HFFc6 (cell line): ENCODE measurements around the gene COG1. TPM values are rescaled to one million over a fixed set of nuclear protein-coding genes. Genes with fewer than 3 reads are reported as not detected.

Source experiments
- DNase-seq: peaks from one replicate; pipeline ENCODE4 v3.0.0-alpha.2; 2018
- H3K27ac Mint-ChIP-seq: 2 replicates; pipeline ENCODE4 v1.8.0; 2020; ENCODE audit warnings: mild to moderate bottlenecking, mixed read lengths
- H3K27me3 Mint-ChIP-seq: 2 replicates; pipeline ENCODE4 v1.8.0; 2021; ENCODE audit warnings: mild to moderate bottlenecking, moderate library complexity, mixed read lengths; ENCODE audit not compliant: insufficient read depth
- H3K36me3 Mint-ChIP-seq: 2 replicates; pipeline ENCODE4 v1.8.0; 2021; ENCODE audit warnings: low read depth, mixed read lengths
- H3K4me1 Mint-ChIP-seq: 2 replicates; pipeline ENCODE4 v1.8.0; 2020; ENCODE audit warnings: low read depth, mixed read lengths
- H3K4me3 Mint-ChIP-seq: 2 replicates; pipeline ENCODE4 v1.8.0; 2020; ENCODE audit warnings: mild to moderate bottlenecking, moderate library complexity, mixed read lengths
- H3K9me3 Mint-ChIP-seq: 2 replicates; pipeline ENCODE4 v1.8.0; 2020; ENCODE audit warnings: mild to moderate bottlenecking, mixed read lengths
- total RNA-seq, 6 experiments: library from RNA; stranded (reverse); fragmentation: NEBNext Ultra II Directional; extraction: Animal tissue kit (Norgen Biotek cat#: 25700); gene quantifications; 2 replicates in 1 of 6; 3 replicates in 5 of 6; pipeline ENCODE4 v1.2.3, GENCODE V29; 2021
- TF ChIP-seq, protein P1 (sequence below): fragments of 200-600 bp; sonication (generic); IDR thresholded peaks from 2 replicates; pipeline ENCODE4 v1.5.0; 2021; ENCODE audit warnings: antibody characterized with exemption, mild to moderate bottlenecking

COG1 gene
- total RNA-seq, 6 experiments from 2014 or later: 47.3 to 59.0 (median 55.8) TPM

DNA sequence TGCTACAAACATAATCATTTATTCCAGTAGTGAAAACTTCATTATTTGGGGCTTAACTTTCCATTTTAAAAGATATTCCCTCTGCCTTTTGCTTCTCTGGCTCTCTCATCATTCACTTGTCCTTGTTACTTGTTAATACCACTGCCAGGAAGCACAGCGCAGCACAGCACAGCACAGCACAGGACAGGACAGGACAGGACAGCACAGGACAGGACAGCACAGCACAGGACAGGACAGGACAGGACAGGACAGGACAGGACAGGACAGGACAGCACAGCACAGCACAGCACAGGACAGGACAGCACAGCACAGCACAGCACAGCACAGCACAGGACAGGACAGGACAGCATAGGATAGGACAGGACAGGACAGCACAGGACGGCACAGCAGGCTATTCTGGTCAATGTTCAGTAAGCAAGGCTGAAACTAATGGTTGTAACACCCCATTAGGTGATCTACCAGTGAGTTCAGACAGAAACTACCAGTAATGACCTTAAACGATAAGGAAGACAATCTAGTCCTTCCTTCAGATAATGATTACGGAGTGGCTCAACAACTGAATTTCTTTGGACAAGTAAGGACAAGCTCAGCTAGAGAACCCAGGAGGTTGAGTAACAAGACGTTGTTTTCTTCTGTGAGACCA lies 31.9 kb downstream of the COG1 start:
- Mint-ChIP-seq H3K27me3 (no peaks in the 10 kb centered on the region), H3K9me3 (no peaks in the 10 kb centered on the region), H3K4me3 (no peak overlapping the region), H3K36me3 (no peaks in the 10 kb centered on the region), H3K27ac (peak overlapping the region; percentile 13; the same call in 1 of the 2 replicates), H3K4me1 (peaks cover 46% of the 10 kb centered on the region)
- no peak for DNase-seq
- TF ChIP-seq, protein P1, sequence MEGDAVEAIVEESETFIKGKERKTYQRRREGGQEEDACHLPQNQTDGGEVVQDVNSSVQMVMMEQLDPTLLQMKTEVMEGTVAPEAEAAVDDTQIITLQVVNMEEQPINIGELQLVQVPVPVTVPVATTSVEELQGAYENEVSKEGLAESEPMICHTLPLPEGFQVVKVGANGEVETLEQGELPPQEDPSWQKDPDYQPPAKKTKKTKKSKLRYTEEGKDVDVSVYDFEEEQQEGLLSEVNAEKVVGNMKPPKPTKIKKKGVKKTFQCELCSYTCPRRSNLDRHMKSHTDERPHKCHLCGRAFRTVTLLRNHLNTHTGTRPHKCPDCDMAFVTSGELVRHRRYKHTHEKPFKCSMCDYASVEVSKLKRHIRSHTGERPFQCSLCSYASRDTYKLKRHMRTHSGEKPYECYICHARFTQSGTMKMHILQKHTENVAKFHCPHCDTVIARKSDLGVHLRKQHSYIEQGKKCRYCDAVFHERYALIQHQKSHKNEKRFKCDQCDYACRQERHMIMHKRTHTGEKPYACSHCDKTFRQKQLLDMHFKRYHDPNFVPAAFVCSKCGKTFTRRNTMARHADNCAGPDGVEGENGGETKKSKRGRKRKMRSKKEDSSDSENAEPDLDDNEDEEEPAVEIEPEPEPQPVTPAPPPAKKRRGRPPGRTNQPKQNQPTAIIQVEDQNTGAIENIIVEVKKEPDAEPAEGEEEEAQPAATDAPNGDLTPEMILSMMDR: no peak

DNA sequence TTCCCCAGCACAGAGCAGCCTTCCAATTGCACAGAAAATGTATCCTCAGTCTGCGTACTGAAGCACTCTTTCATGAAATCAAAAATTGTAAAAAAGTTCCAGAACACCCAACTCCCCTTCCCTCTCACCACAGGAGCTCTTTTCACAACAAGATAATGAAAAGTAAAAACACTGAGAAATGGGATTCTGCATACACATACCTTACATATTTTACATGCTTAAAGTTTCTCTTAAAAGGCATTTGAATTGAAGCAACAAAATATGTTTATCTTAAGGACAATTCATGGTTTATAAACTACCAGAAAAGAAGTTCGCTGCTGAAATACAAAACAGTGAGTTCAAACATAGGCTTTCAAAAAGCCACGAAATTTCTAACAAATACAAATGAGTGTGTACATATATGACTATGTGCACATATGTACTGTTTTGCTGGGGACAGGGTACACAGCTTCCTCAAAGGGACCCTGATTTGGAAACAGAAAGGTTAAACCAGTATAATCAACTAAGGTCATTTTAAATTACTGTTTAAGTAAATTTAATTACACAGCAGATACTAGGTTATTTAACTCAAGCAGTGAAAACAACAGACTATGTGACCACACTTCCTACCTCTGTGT lies 33.8 kb downstream of the COG1 start:
- TF ChIP-seq, protein P1: no peak
- Mint-ChIP-seq H3K27me3 (no peaks in the 10 kb centered on the region), H3K4me1 (peaks cover 58% of the 10 kb centered on the region), H3K36me3 (no peaks in the 10 kb centered on the region), H3K9me3 (no peaks in the 10 kb centered on the region), H3K4me3 (peak overlapping the region; percentile 51), H3K27ac (peak overlapping the region; percentile 19)
- DNase-seq: no peak

DNA sequence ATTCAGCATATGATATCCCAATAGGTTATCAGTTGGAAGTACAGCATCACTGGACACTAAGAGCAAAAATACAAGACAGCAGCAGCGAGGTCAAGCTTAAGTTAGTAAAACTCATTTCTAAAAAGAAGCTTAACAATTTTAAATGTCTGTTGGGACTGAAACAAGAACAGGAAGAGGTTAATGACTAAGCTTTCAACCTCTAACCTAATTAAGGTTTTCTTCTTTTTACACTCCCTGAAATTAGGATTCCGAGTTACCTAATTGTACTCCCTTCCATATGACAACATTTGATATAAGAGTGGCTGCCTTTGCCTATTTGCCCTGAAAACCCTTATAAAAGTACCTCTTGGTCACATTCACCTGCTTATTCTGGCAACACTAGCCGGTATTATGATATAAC lies 34.5 kb downstream of the COG1 start:
- no peak for DNase-seq
- TF ChIP-seq, protein P1: no peak
- Mint-ChIP-seq H3K27ac (peak overlapping the region; percentile 19), H3K4me1 (peaks cover 58% of the 10 kb centered on the region), H3K27me3 (no peaks in the 10 kb centered on the region; the same call in 1 of the 2 replicates), H3K9me3 (no peaks in the 10 kb centered on the region), H3K4me3 (peak overlapping the region; percentile 51), H3K36me3 (no peaks in the 10 kb centered on the region)

DNA sequence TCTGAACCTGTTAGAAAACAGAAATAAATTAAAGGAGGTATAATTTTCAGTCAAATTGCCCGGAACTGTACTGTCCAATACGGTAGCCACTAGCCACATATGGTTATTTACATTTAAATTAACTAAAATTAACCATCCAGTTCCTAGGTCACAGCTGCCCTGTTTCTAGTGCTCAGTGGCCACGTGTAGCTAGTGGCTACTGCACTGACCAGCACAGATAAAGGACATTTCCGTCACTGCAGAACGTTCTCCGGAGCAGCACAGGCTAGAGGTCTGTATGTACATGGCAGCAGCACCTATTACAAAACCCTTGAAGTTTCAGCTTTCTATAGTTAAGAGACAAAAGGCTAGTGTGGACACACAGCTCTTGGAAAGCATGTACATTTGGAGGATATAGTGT lies 35.1 kb downstream of the COG1 start:
- Mint-ChIP-seq H3K27me3 (no peaks in the 10 kb centered on the region; the same call in 1 of the 2 replicates), H3K27ac (no peak overlapping the region), H3K4me3 (peak overlapping the region; percentile 51; the same call in 1 of the 2 replicates), H3K36me3 (peaks cover 3% of the 10 kb centered on the region; the same call in 1 of the 2 replicates), H3K4me1 (peaks cover 59% of the 10 kb centered on the region), H3K9me3 (no peaks in the 10 kb centered on the region)
- no peak for DNase-seq
- TF ChIP-seq, protein P1: no peak

DNA sequence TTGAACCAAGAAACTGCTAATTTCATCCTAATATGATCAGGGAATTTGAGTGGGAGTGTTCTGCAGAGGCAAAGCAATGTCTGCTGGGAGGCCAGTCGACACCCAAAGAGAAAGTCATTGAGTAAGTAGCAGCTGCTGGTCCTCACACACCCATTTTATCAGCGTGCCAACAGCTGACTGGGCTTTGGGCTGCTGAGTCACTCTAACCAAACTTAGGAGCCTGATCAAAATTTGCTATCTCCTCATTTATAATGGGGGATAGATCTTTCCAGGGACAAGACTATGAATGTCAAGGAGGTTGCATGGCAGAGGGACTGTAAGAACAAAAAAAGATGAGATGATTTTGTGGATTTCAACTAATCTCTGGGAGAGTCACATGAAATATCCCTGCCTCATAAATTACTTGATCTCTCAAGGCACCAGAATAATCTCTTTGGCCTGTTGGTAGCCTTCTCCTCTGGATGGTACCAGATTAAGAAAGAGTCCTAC lies 35.9 kb downstream of the COG1 start:
- Mint-ChIP-seq H3K4me3 (peak overlapping the region; percentile 57), H3K4me1 (peaks cover 67% of the 10 kb centered on the region), H3K27ac (peak overlapping the region; percentile 86), H3K27me3 (no peaks in the 10 kb centered on the region; the same call in 1 of the 2 replicates), H3K9me3 (no peaks in the 10 kb centered on the region), H3K36me3 (peaks cover 7% of the 10 kb centered on the region; the same call in 1 of the 2 replicates)
- DNase-seq: peak; percentile 79
- TF ChIP-seq, protein P1: no peak
